MM.1S (cell line): Measurements from ENCODE around the gene CTSL.

Experiments
- DNase-seq: peaks from one replicate; pipeline ENCODE4 v3.0.0-alpha.2; 2015
- H2AFZ ChIP-seq: fragments of 300-600 bp; sonication (generic); 2 replicates; pipeline ENCODE4 v1.6.0; 2016; ENCODE audit warnings: antibody characterized with exemption, low read length
- H3F3A ChIP-seq: fragments of 300-600 bp; sonication (generic); 2 replicates; pipeline ENCODE4 v1.6.1; 2016; ENCODE audit warnings: mild to moderate bottlenecking, antibody characterized with exemption, low read length, moderate library complexity, mixed read lengths; ENCODE audit not compliant: insufficient read depth
- H3K27ac ChIP-seq: fragments of 300-600 bp; sonication (generic); 2 replicates; pipeline ENCODE4 v1.5.1; 2016; ENCODE audit warnings: mild to moderate bottlenecking, low read length
- H3K27me3 ChIP-seq: fragments of 300-600 bp; sonication (generic); replicated peaks from 2 replicates; pipeline ENCODE4 v1.6.0; 2016; ENCODE audit warnings: low read length; ENCODE audit not compliant: insufficient read depth
- H3K36me3 ChIP-seq: fragments of 300-600 bp; sonication (generic); replicated peaks from 2 replicates; pipeline ENCODE4 v1.6.1; 2016; ENCODE audit warnings: mild to moderate bottlenecking, low read length, mixed read lengths; ENCODE audit not compliant: insufficient read depth
- H3K4me1 ChIP-seq: fragments of 300-600 bp; sonication (generic); 2 replicates; pipeline ENCODE4 v1.6.1; 2016; ENCODE audit warnings: low read length, mixed read lengths
- H3K4me2 ChIP-seq: fragments of 300-600 bp; sonication (generic); 2 replicates; pipeline ENCODE4 v1.6.0; 2016; ENCODE audit warnings: low read depth, low read length
- H3K4me3 ChIP-seq: fragments of 300-600 bp; sonication (generic); 2 replicates; pipeline ENCODE4 v1.5.1; 2016; ENCODE audit warnings: low read length, mixed read lengths
- H3K79me2 ChIP-seq: fragments of 300-600 bp; sonication (generic); 2 replicates; pipeline ENCODE4 v1.6.1; 2016; ENCODE audit warnings: mixed run types, low read length, mixed read lengths
- H3K9ac ChIP-seq: fragments of 300-600 bp; sonication (generic); 2 replicates; pipeline ENCODE4 v1.6.1; 2016; ENCODE audit warnings: low read length, mixed read lengths
- H3K9me2 ChIP-seq: fragments of 300-600 bp; sonication (generic); replicated peaks from 2 replicates; pipeline ENCODE4 v1.6.1; 2016; ENCODE audit warnings: mild to moderate bottlenecking, low read length, mixed read lengths; ENCODE audit not compliant: insufficient read depth
- H3K9me3 ChIP-seq: fragments of 300-600 bp; sonication (generic); replicated peaks from 2 replicates; pipeline ENCODE4 v1.6.1; 2016; ENCODE audit warnings: mild to moderate bottlenecking, low read length, mixed read lengths; ENCODE audit not compliant: insufficient read depth
- H4K20me1 ChIP-seq: fragments of 300-600 bp; sonication (generic); 2 replicates; pipeline ENCODE4 v1.6.1; 2016; ENCODE audit warnings: mild to moderate bottlenecking, low read length, moderate library complexity, mixed read lengths; ENCODE audit not compliant: insufficient read depth
- CTCF ChIP-seq: fragments of 300-600 bp; sonication (generic); IDR thresholded peaks from 2 replicates; pipeline ENCODE4 v1.5.1; 2016; ENCODE audit warnings: antibody characterized with exemption, low read length, mixed read lengths
- EZH2 ChIP-seq: fragments of 300-600 bp; sonication (generic); optimal IDR thresholded peaks from 2 replicates; pipeline ENCODE3; 2017; ENCODE audit warnings: low read depth, mild to moderate bottlenecking, antibody characterized with exemption, low read length, mixed read lengths
- EZH2phosphoT487 ChIP-seq: fragments of 300-600 bp; sonication (generic); IDR thresholded peaks from 2 replicates; pipeline ENCODE4 v1.6.1; 2018; ENCODE audit warnings: antibody characterized with exemption, low read length

The CTSL gene

GRCh38 chr9:87733273-87734052, 7.5 kb downstream of the CTSL start:
- H2AFZ ChIP-seq: no peak overlapping the region
- no peaks in the 10 kb centered on the region for H3K79me2 ChIP-seq
- no peaks in the 10 kb centered on the region for H3K36me3 ChIP-seq
- H3K4me3 ChIP-seq: no peak overlapping the region
- no peak overlapping the region for H3K27ac ChIP-seq
- no peaks in the 10 kb centered on the region for H3K9me2 ChIP-seq
- H3K9ac ChIP-seq: no peak overlapping the region
- no peaks in the 10 kb centered on the region for H3K9me3 ChIP-seq
- no peak for TF ChIP-seq CTCF
- no peak for TF ChIP-seq EZH2
- TF ChIP-seq EZH2phosphoT487: no peak
- no peak for DNase-seq
- no peaks in the 10 kb centered on the region for H3K4me1 ChIP-seq
- H3K27me3 ChIP-seq: no peaks in the 10 kb centered on the region
- no peak overlapping the region for H3K4me2 ChIP-seq
- H4K20me1 ChIP-seq: no peaks in the 10 kb centered on the region
- no peaks in the 10 kb centered on the region for H3F3A ChIP-seq

GRCh38 chr9:87734106-87734505, 8.2 kb downstream of the CTSL start:
- no peaks in the 10 kb centered on the region for H3K27me3 ChIP-seq
- no peak overlapping the region for H3K9ac ChIP-seq
- no peaks in the 10 kb centered on the region for H3K36me3 ChIP-seq
- no peak for TF ChIP-seq CTCF
- TF ChIP-seq EZH2phosphoT487: no peak
- no peak for TF ChIP-seq EZH2
- H3K9me2 ChIP-seq: no peaks in the 10 kb centered on the region
- DNase-seq: no peak
- H3K4me2 ChIP-seq: no peak overlapping the region
- H3K9me3 ChIP-seq: no peaks in the 10 kb centered on the region
- no peak overlapping the region for H3K27ac ChIP-seq
- no peak overlapping the region for H3K4me3 ChIP-seq
- no peaks in the 10 kb centered on the region for H3F3A ChIP-seq
- H2AFZ ChIP-seq: no peak overlapping the region
- no peaks in the 10 kb centered on the region for H3K79me2 ChIP-seq
- no peaks in the 10 kb centered on the region for H4K20me1 ChIP-seq
- H3K4me1 ChIP-seq: no peaks in the 10 kb centered on the region

DNA sequence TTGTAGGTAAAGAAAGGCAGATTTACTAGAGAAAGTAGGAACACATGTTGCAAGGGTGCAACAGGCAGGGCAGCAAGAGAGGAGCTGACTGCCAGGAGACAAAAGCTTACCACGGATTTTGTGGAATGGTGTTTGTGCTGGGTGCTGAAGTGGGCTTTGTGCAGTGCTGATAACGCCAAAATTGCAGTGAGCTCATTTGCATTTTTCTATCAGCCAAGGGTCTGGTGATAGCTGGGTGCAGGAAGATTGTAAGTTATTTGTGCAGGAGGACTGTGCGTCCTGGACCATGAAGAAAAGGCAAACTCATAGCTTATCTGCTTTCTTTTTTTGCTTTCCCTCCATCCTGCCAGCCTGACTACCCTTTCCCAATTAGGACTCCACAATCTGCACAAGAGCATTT, 13.6 kb downstream of the CTSL start:
- no peaks in the 10 kb centered on the region for H3K36me3 ChIP-seq
- no peak overlapping the region for H3K9ac ChIP-seq
- H4K20me1 ChIP-seq: no peaks in the 10 kb centered on the region
- H3K9me3 ChIP-seq: no peaks in the 10 kb centered on the region
- H3K4me3 ChIP-seq: no peak overlapping the region
- H3K27me3 ChIP-seq: no peaks in the 10 kb centered on the region
- H3K9me2 ChIP-seq: no peaks in the 10 kb centered on the region
- no peak for TF ChIP-seq EZH2
- TF ChIP-seq CTCF: no peak
- no peak for TF ChIP-seq EZH2phosphoT487
- no peak overlapping the region for H3K4me2 ChIP-seq
- no peaks in the 10 kb centered on the region for H3K4me1 ChIP-seq
- no peak for DNase-seq
- H2AFZ ChIP-seq: no peak overlapping the region
- H3K27ac ChIP-seq: no peak overlapping the region
- H3K79me2 ChIP-seq: no peaks in the 10 kb centered on the region
- no peaks in the 10 kb centered on the region for H3F3A ChIP-seq
